ENCODE results near the gene FOXA1. TPM values are rescaled to one million over a fixed set of nuclear protein-coding genes. Genes with fewer than 3 reads are reported as not detected.
A peak's percentile ranks its signal among the peaks of the same experiment; 100 is the strongest.

The FOXA1 gene
- total and polyA plus RNA-seq, 4 donors = 8.0 to 37.5 (median 16.1) TPM

GRCh38 chr14:37602605-37603453 is 7.8 kb upstream of the FOXA1 start:
- no peaks in the 10 kb centered on the region for H3K36me3 ChIP-seq (ENCODE audit: control insufficient read depth in 4 of 4, insufficient read depth in 3 of 4, low read depth in 1 of 4, low read length in 3 of 4)
- peak overlapping the region in 1 of 2 donors; percentile 42 for H3K9ac ChIP-seq (ENCODE audit: low read depth in 1 of 2, low read length in 2 of 2)
- H3K27ac ChIP-seq (ENCODE audit: low read depth in 1 of 2, low read length in 2 of 2) = peak overlapping the region; percentile 49 to 66
- H3K27me3 ChIP-seq (ENCODE audit: control insufficient read depth in 4 of 4, insufficient read depth in 4 of 4, low read length in 3 of 4) = no peaks in the 10 kb centered on the region
- 10% methylated on average over 24 of the region's 24 CpGs for WGBS
- no peaks in the 10 kb centered on the region for H3K9me3 ChIP-seq (ENCODE audit: control insufficient read depth in 4 of 4, low read length in 3 of 4)
- no peak for DNase-seq (ENCODE audit: low spot score)
- H3K4me3 ChIP-seq (ENCODE audit: low read depth in 1 of 3, low read length in 3 of 3) = peak overlapping the region in 2 of 3 donors; percentile 28 to 63
- peak; percentile 32 for TF ChIP-seq ZBTB33 (IDR thresholded peaks at IDR 0.05)
- TF ChIP-seq GABPA (IDR thresholded peaks at IDR 0.05 in 1 of 2, conservative IDR thresholded peaks at IDR 0.05 in 1 of 2) = no peak
- peak; percentile 32 to 59 for TF ChIP-seq RAD21 (IDR thresholded peaks at IDR 0.05)
- TF ChIP-seq MAX (IDR thresholded peaks at IDR 0.05) = no peak
- no peak for TF ChIP-seq CTCF (IDR thresholded peaks at IDR 0.05; ENCODE audit: low read depth, low read length, missing input control)
- peak; percentile 84 to 89 for TF ChIP-seq EGR1 (IDR thresholded peaks at IDR 0.05; ENCODE audit: low read depth in 2 of 2)
- TF ChIP-seq HNF4G (IDR thresholded peaks at IDR 0.05) = peak; percentile 40
- TF ChIP-seq JUND (IDR thresholded peaks at IDR 0.05) = peak; percentile 57 to 67
- peak; percentile 92 to 93 for TF ChIP-seq RXRA (IDR thresholded peaks at IDR 0.05)
- peak; percentile 55 for TF ChIP-seq REST (IDR thresholded peaks at IDR 0.05)
- peak; percentile 48 for TF ChIP-seq NR2F2 (IDR thresholded peaks at IDR 0.05)
- peak; percentile 89 for TF ChIP-seq HNF4A (conservative IDR thresholded peaks at IDR 0.05)
- TF ChIP-seq SP1 (IDR thresholded peaks at IDR 0.05) = peak; percentile 89
- peak; percentile 78 for TF ChIP-seq FOXA2 (IDR thresholded peaks at IDR 0.05)
- TF ChIP-seq ATF3 (IDR thresholded peaks at IDR 0.05) = no peak
- TF ChIP-seq YY1 (IDR thresholded peaks at IDR 0.05) = peak; percentile 62
- H3K4me1 ChIP-seq (ENCODE audit: control insufficient read depth in 4 of 4, insufficient read depth in 4 of 4, low read length in 3 of 4) = peaks cover 9 to 55% (median 44%) of the 10 kb centered on the region in 4 donors

All from liver (tissue), 9 donors.